GM12872 (cell line): ENCODE measurements around the gene C4BPA.

Source experiments
- TF ChIP-seq, protein P1 (sequence below): IDR thresholded peaks from 3 replicates; pipeline ENCODE4 v1.5.1; 2011; ENCODE audit warnings: low read depth, mild to moderate bottlenecking, low read length, moderate library complexity; ENCODE audit not compliant: insufficient read depth

The C4BPA gene

DNA sequence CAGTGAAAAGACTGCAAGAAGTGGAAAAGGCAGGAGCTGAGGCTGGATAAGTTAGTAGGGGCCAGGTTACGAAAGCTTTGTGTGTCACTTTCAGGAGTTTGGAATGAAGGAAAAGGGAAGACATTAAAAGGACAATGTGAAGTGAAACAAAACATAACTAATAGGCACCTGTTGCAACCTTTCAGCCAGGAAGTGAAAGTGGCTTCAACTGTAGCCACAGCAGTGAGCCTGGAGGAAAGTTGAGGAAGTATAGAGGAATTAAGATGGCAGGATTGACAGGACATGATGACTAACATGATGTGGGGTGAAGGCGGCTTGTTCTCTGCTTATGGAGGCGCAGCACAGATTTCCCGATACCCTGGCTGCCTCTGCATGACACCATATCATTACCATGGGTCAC, 68.9 kb downstream of the C4BPA start:
- TF ChIP-seq, protein P1, sequence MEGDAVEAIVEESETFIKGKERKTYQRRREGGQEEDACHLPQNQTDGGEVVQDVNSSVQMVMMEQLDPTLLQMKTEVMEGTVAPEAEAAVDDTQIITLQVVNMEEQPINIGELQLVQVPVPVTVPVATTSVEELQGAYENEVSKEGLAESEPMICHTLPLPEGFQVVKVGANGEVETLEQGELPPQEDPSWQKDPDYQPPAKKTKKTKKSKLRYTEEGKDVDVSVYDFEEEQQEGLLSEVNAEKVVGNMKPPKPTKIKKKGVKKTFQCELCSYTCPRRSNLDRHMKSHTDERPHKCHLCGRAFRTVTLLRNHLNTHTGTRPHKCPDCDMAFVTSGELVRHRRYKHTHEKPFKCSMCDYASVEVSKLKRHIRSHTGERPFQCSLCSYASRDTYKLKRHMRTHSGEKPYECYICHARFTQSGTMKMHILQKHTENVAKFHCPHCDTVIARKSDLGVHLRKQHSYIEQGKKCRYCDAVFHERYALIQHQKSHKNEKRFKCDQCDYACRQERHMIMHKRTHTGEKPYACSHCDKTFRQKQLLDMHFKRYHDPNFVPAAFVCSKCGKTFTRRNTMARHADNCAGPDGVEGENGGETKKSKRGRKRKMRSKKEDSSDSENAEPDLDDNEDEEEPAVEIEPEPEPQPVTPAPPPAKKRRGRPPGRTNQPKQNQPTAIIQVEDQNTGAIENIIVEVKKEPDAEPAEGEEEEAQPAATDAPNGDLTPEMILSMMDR: no peak

- TF ChIP-seq, protein P1: no peak
Observed at GRCh38 chr1:207173396-207173795, 69.4 kb downstream of the C4BPA start.

DNA sequence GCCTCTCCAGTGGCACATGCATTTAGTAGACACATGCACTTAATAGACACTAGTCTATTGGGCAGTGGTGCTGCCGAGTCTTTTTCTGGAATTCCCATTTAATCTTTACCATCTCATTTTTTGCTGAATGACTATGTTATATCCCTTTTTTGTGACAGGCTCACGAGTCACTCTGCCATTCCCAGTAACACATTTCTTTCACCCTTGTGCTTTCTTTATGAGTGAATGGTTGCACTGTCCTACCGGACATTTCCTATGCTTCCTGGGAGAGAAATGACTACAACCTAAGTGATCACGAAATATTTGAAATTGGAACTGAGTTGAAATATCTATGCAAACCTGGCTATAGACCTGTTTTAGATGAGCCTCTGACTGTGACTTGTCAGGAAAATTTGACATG, 70.9 kb downstream of the C4BPA start:
- TF ChIP-seq, protein P1: no peak

DNA sequence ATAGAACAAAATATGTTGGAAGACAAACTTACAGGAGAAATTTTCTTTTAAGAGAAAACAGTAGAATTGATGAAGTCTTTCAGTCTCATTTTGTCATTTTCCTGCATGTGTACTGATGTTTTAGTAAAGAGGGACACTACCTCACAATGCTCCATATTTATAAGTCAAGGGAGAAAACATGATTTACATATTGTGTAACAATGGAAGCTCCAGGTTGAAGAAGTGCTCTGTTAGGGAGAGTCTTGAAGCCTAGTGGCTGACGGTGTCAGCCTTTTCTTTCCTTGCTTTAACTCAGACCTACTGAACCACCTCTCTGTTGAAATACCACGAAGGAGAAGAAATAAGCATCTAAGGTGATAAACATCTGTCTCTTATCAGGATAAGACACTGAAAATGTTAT, 75.0 kb downstream of the C4BPA start:
- TF ChIP-seq, protein P1: no peak

DNA sequence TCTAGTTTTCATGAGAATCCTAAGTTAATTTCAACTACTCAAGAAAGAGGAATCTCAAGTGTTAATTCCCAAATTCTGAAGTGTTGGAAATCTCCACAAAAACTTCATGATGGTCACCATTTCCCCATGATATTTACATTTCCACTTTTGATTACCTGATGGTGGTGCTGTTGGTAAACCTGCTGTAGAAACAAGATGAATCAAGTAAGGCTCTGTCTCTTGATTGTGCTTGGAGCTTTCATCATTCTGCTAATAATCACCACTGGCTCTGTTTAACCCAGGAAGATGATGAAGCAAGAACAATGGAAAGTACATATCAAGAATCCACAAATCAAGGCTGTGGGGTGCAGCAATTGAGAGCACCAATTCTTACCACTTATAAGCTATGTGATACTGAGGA, 77.8 kb downstream of the C4BPA start:
- TF ChIP-seq, protein P1: no peak

- TF ChIP-seq, protein P1: no peak
Observed at GRCh38 chr1:207186503-207186902, 82.5 kb downstream of the C4BPA start.

DNA sequence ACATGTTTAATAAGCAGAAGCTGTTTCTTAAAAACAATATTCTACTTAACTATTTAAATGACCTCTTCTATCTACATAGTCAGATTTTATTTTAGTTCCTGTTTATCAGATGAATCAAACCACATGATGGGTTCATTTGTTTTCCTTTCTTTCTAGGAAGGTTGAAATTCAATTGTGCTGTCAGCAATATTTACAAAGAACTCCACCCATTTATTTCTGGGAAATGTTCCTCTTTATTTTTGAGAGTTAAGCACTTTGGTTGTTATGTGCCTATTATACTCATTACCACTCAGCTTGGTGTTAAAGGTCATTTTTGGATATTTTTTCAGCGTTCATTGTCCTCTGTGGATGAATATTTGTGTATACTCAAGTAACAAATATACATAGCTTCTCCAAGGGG, 84.9 kb downstream of the C4BPA start:
- TF ChIP-seq, protein P1: no peak

- TF ChIP-seq, protein P1: no peak
Observed at GRCh38 chr1:207191061-207191460, 87.0 kb downstream of the C4BPA start.
